ENCODE measurements around the gene PPP1R3G. TPM values are rescaled to one million over a fixed set of nuclear protein-coding genes. Genes with fewer than 3 reads are reported as not detected.

PPP1R3G gene
- total RNA-seq, 2 experiments from 2014 or later, result 0.04 to 0.05 TPM

- H3K27ac Mint-ChIP-seq, result no peak overlapping the region
- no peaks in the 10 kb centered on the region for H3K9me3 Mint-ChIP-seq
- POLR2A ChIA-PET, result no interaction called here
- no peak for DNase-seq
- no peak overlapping the region for H3K4me3 Mint-ChIP-seq
- CTCF ChIA-PET, result interaction anchor here (1.7 kb wide), 1 partner anchor 17 kb away, joined by 6 read pairs; no protein-coding TSS in a partner anchor
- no peaks in the 10 kb centered on the region for H3K4me1 Mint-ChIP-seq
- H3K36me3 Mint-ChIP-seq (ENCODE audit: low read depth), result no peaks in the 10 kb centered on the region
- no peaks in the 10 kb centered on the region for H3K27me3 Mint-ChIP-seq
Observed at GRCh38 chr6:5104667-5105066, 19.5 kb downstream of the PPP1R3G start.

- Mint-ChIP-seq H3K4me3 (no peak overlapping the region), H3K27me3 (no peaks in the 10 kb centered on the region), H3K27ac (no peak overlapping the region), H3K36me3 (ENCODE audit: low read depth) (no peaks in the 10 kb centered on the region), H3K4me1 (no peaks in the 10 kb centered on the region), H3K9me3 (no peaks in the 10 kb centered on the region)
- no peak for DNase-seq
- POLR2A ChIA-PET, result no interaction called here
- CTCF ChIA-PET, result interaction anchor here (1.7 kb wide), 1 partner anchor 16 kb away, joined by 6 read pairs; no protein-coding TSS in a partner anchor
Observed at GRCh38 chr6:5105146-5105545, 20.0 kb downstream of the PPP1R3G start.

GRCh38 chr6:5107341-5107740 is 22.2 kb downstream of the PPP1R3G start:
- CTCF ChIA-PET, result no interaction called here

GRCh38 chr6:5108068-5108467 is 22.9 kb downstream of the PPP1R3G start:
- ChIA-PET CTCF (interaction anchor here (1.2 kb wide), 1 partner anchor 12 kb away, joined by 3 read pairs; no protein-coding TSS in a partner anchor), POLR2A (no interaction called here)
- Mint-ChIP-seq H3K36me3 (ENCODE audit: low read depth) (no peaks in the 10 kb centered on the region), H3K4me3 (no peak overlapping the region), H3K27ac (no peak overlapping the region), H3K27me3 (no peaks in the 10 kb centered on the region), H3K4me1 (no peaks in the 10 kb centered on the region), H3K9me3 (no peaks in the 10 kb centered on the region)
- no peak for DNase-seq

More at GRCh38 chr6:5107341-5107740, 22.2 kb downstream of the PPP1R3G start:
- DNase-seq, result no peak
- Mint-ChIP-seq H3K36me3 (ENCODE audit: low read depth) (no peaks in the 10 kb centered on the region), H3K27me3 (no peaks in the 10 kb centered on the region), H3K4me1 (no peaks in the 10 kb centered on the region), H3K27ac (no peak overlapping the region), H3K9me3 (no peaks in the 10 kb centered on the region), H3K4me3 (no peak overlapping the region)
- POLR2A ChIA-PET, result no interaction called here

- ChIA-PET CTCF (interaction anchor here (0.6 to 1.2 kb wide), 2 partner anchors 12 to 1230 kb away, joined by 3 read pairs; no protein-coding TSS in a partner anchor), POLR2A (no interaction called here)
- H3K27me3 Mint-ChIP-seq, result no peaks in the 10 kb centered on the region
Observed at GRCh38 chr6:5108536-5109150, 23.5 kb downstream of the PPP1R3G start.

GRCh38 chr6:5109436-5109835 is 24.3 kb downstream of the PPP1R3G start:
- Mint-ChIP-seq H3K36me3 (ENCODE audit: low read depth) (no peaks in the 10 kb centered on the region), H3K27me3 (no peaks in the 10 kb centered on the region), H3K27ac (no peak overlapping the region), H3K4me1 (no peaks in the 10 kb centered on the region), H3K9me3 (no peaks in the 10 kb centered on the region), H3K4me3 (no peak overlapping the region)
- CTCF ChIA-PET, result interaction anchor here (0.6 kb wide), 1 partner anchor 1230 kb away, joined by 3 read pairs; no protein-coding TSS in a partner anchor
- DNase-seq, result no peak
- POLR2A ChIA-PET, result no interaction called here

More at GRCh38 chr6:5108536-5109150, 23.5 kb downstream of the PPP1R3G start:
- no peaks in the 10 kb centered on the region for H3K36me3 Mint-ChIP-seq (ENCODE audit: low read depth)
- DNase-seq, result no peak
- no peaks in the 10 kb centered on the region for H3K9me3 Mint-ChIP-seq
- H3K4me3 Mint-ChIP-seq, result no peak overlapping the region
- H3K27ac Mint-ChIP-seq, result no peak overlapping the region
- H3K4me1 Mint-ChIP-seq, result no peaks in the 10 kb centered on the region

- no peaks in the 10 kb centered on the region for H3K9me3 Mint-ChIP-seq
- H3K4me1 Mint-ChIP-seq, result no peaks in the 10 kb centered on the region
- POLR2A ChIA-PET, result no interaction called here
- no peak overlapping the region for H3K27ac Mint-ChIP-seq
- DNase-seq, result no peak
- H3K4me3 Mint-ChIP-seq, result no peak overlapping the region
- no peaks in the 10 kb centered on the region for H3K27me3 Mint-ChIP-seq
- H3K36me3 Mint-ChIP-seq (ENCODE audit: low read depth), result no peaks in the 10 kb centered on the region
- CTCF ChIA-PET, result no interaction called here
Observed at GRCh38 chr6:5110246-5110645, 25.1 kb downstream of the PPP1R3G start.

GRCh38 chr6:5111626-5112025 is 26.5 kb downstream of the PPP1R3G start:
- ChIA-PET POLR2A (no interaction called here), CTCF (no interaction called here)
- Mint-ChIP-seq H3K4me3 (no peak overlapping the region), H3K27me3 (no peaks in the 10 kb centered on the region), H3K27ac (no peak overlapping the region), H3K36me3 (ENCODE audit: low read depth) (no peaks in the 10 kb centered on the region), H3K4me1 (no peaks in the 10 kb centered on the region), H3K9me3 (no peaks in the 10 kb centered on the region)
- DNase-seq, result no peak

GRCh38 chr6:5112066-5112799 is 27.1 kb downstream of the PPP1R3G start:
- Mint-ChIP-seq H3K27ac (no peak overlapping the region), H3K4me1 (no peaks in the 10 kb centered on the region), H3K9me3 (no peaks in the 10 kb centered on the region), H3K4me3 (no peak overlapping the region), H3K27me3 (no peaks in the 10 kb centered on the region), H3K36me3 (ENCODE audit: low read depth) (no peaks in the 10 kb centered on the region)
- ChIA-PET CTCF (no interaction called here), POLR2A (no interaction called here)
- no peak for DNase-seq

- no peaks in the 10 kb centered on the region for H3K27me3 Mint-ChIP-seq
- H3K27ac Mint-ChIP-seq, result no peak overlapping the region
- H3K4me1 Mint-ChIP-seq, result no peaks in the 10 kb centered on the region
- H3K4me3 Mint-ChIP-seq, result no peak overlapping the region
- POLR2A ChIA-PET, result no interaction called here
- no peaks in the 10 kb centered on the region for H3K36me3 Mint-ChIP-seq (ENCODE audit: low read depth)
- no peaks in the 10 kb centered on the region for H3K9me3 Mint-ChIP-seq
- no peak for DNase-seq
- CTCF ChIA-PET, result no interaction called here
Observed at GRCh38 chr6:5113096-5113495, 28.0 kb downstream of the PPP1R3G start.

GRCh38 chr6:5115168-5115567 is 30.0 kb downstream of the PPP1R3G start:
- DNase-seq, result no peak
- CTCF ChIA-PET, result interaction anchor here (1.0 kb wide), 1 partner anchor 49 kb away, joined by 4 read pairs; no protein-coding TSS in a partner anchor
- Mint-ChIP-seq H3K27me3 (no peaks in the 10 kb centered on the region), H3K4me1 (no peaks in the 10 kb centered on the region), H3K27ac (no peak overlapping the region), H3K4me3 (no peak overlapping the region), H3K36me3 (ENCODE audit: low read depth) (no peaks in the 10 kb centered on the region), H3K9me3 (no peaks in the 10 kb centered on the region)
- POLR2A ChIA-PET, result no interaction called here

- no peak for DNase-seq
- no peaks in the 10 kb centered on the region for H3K4me1 Mint-ChIP-seq
- H3K9me3 Mint-ChIP-seq, result no peaks in the 10 kb centered on the region
- H3K27me3 Mint-ChIP-seq, result no peaks in the 10 kb centered on the region
- H3K36me3 Mint-ChIP-seq (ENCODE audit: low read depth), result no peaks in the 10 kb centered on the region
- POLR2A ChIA-PET, result no interaction called here
- CTCF ChIA-PET, result interaction anchor here (0.7 kb wide), 1 partner anchor 30 kb away, joined by 3 read pairs; no protein-coding TSS in a partner anchor
- no peak overlapping the region for H3K4me3 Mint-ChIP-seq
- no peak overlapping the region for H3K27ac Mint-ChIP-seq
Observed at GRCh38 chr6:5116243-5116991, 31.3 kb downstream of the PPP1R3G start.

Data from activated CD4-positive, alpha-beta T cell treated with anti-CD3 and anti-CD28 coated beads, Interleukin-2, amount 10 ng/mL, durations not matched to agents 7 days and 5 days (primary cell).